ENCODE data around the gene DYSF.

DYSF gene

GRCh38 chr2:71456617-71457016 lies 3.3 kb downstream of the DYSF start:
- no peak for DNase-seq (ENCODE audit: low spot score)

- no peak for DNase-seq (ENCODE audit: low spot score)
Measured at GRCh38 chr2:71457123-71457915, 4.0 kb downstream of the DYSF start.

GRCh38 chr2:71457923-71458322 lies 4.6 kb downstream of the DYSF start:
- DNase-seq (ENCODE audit: low spot score): no peak

- peak; percentile 41 for DNase-seq (ENCODE audit: low spot score)
Measured at GRCh38 chr2:71458413-71459083, 5.2 kb downstream of the DYSF start.

GRCh38 chr2:71459084-71459431 lies 5.7 kb downstream of the DYSF start:
- DNase-seq (ENCODE audit: low spot score): no peak

- no peak for DNase-seq (ENCODE audit: low spot score)
Measured at GRCh38 chr2:71460056-71460455, 6.7 kb downstream of the DYSF start.

- no peak for DNase-seq (ENCODE audit: low spot score)
Measured at GRCh38 chr2:71460595-71461303, 7.4 kb downstream of the DYSF start.

- no peak for DNase-seq (ENCODE audit: low spot score)
Measured at GRCh38 chr2:71461304-71461671, 7.9 kb downstream of the DYSF start.

GRCh38 chr2:71462056-71462605 lies 8.8 kb downstream of the DYSF start:
- no peak for DNase-seq (ENCODE audit: low spot score)

- DNase-seq (ENCODE audit: low spot score): no peak
Measured at GRCh38 chr2:71462641-71463341, 9.4 kb downstream of the DYSF start.

- no peak for DNase-seq (ENCODE audit: low spot score)
Measured at GRCh38 chr2:71463342-71463654, 9.9 kb downstream of the DYSF start.

GRCh38 chr2:71464389-71464788 lies 11.0 kb downstream of the DYSF start:
- no peak for DNase-seq (ENCODE audit: low spot score)

GRCh38 chr2:71465356-71465755 lies 12.0 kb downstream of the DYSF start:
- DNase-seq (ENCODE audit: low spot score): no peak

- DNase-seq (ENCODE audit: low spot score): no peak
Measured at GRCh38 chr2:71465961-71466300, 12.6 kb downstream of the DYSF start.

GRCh38 chr2:71466301-71467179 lies 13.2 kb downstream of the DYSF start:
- DNase-seq (ENCODE audit: low spot score): peak; percentile 21

- no peak for DNase-seq (ENCODE audit: low spot score)
Measured at GRCh38 chr2:71467180-71467815, 13.9 kb downstream of the DYSF start.

GRCh38 chr2:71468279-71469015 lies 15.1 kb downstream of the DYSF start:
- DNase-seq (ENCODE audit: low spot score): no peak

- no peak for DNase-seq (ENCODE audit: low spot score)
Measured at GRCh38 chr2:71469403-71470398, 16.3 kb downstream of the DYSF start.

GRCh38 chr2:71471276-71471675 lies 17.9 kb downstream of the DYSF start:
- peak; percentile 27 for DNase-seq (ENCODE audit: low spot score)

Data from SW480 (cell line).